Dermis lymphatic vessel endothelial cell (primary cell): Measurements from ENCODE around the gene SLC6A16. TPM values are rescaled to one million over a fixed set of nuclear protein-coding genes. Genes with fewer than 3 reads are reported as not detected.

ENCODE experiments used
- total RNA-seq: library from RNA; depleted of rRNA; stranded (reverse); fragments of >200 nt; gene quantifications from 2 replicates; pipeline ENCODE4 v1.2.1, GENCODE V29; 2014

The SLC6A16 gene
- 0.43 and 0.52 TPM in 2 replicates for total RNA-seq

DNA sequence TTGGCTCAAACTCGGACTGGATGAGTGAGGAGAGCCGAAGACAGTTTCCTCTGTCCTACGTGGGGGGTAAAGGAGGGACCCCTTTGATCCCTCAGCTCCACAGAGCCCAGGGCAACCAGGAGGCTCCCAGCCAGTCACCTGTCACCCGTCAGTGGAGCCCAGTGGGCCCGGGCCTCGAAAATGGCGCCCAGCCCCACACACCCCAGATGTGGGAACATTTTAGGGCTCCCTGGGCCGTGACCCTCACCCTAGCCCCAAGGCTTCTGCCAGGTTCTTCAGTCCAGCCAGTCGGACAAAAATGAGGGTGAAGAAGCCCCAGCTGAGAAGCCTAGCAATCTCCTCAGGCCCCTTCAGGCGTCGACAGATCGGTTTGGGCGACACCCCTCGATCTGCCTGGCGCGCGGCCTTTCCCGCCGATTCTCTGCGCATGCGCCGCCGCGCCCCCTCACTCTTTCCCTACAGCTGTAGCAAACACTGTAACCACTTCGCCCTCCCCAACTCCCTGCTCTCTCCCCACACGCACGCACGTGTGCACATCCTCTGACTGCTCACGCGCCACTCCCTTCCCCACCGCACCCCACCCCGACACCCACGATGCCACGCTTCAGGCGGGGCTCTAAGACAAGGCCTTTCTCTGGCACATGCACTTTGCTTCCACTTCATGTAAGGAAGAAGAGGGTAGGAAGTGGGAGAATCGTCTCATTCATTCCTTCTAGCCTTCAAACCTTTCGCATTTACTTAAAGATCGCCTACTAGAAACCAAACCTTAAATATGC lies at the start of gene SLC6A16:
SLC6A16 (minus strand) TSS at position 391 of the 776 bp plus-strand sequence. CDS start 13,844 bp downstream, outside the sequence.

DNA sequence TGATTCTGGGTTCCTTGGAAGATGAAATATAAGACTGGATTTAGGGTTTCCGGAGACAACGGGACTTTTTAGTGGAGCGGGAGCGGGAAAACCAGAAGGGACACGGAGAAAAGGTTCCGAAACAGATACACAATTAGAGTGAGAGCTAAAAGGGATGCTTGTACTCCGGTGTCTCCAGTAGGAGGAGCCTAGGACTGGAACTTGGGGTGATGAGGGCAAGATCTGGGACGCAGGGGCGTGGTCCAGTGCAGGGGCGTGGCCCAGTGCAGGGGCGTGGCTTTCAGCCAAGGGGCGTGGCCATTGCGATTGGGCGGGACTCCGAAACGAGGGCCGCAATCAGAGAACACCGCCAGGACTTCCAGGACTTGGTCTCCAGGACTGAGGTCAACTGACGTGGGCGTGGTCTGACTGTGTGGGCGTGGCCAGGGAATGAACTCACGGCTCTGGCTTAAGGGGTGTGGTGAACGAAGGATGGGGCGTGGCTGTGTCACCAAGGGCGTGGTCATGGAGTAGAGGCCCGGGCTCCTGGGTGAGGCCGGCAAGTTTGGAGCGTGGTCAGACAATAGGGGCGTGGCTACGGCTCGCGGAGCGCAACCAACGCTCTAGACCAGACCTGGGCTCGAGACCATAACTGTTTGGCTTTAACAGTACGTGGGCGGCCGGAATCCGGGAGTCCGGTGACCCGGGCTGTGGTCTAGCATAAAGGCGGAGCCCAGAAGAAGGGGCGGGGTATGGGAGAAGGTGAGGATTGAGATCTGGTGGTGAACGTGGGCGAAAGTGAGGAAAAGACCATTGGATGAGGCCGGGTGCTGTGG lies 38.5 kb upstream of the SLC6A16 start, which contains the start of gene DKKL1:
DKKL1 (plus strand) TSS at position 610 of the 815 bp plus-strand sequence; CDS start at position 732, 122 bp downstream.

DNA sequence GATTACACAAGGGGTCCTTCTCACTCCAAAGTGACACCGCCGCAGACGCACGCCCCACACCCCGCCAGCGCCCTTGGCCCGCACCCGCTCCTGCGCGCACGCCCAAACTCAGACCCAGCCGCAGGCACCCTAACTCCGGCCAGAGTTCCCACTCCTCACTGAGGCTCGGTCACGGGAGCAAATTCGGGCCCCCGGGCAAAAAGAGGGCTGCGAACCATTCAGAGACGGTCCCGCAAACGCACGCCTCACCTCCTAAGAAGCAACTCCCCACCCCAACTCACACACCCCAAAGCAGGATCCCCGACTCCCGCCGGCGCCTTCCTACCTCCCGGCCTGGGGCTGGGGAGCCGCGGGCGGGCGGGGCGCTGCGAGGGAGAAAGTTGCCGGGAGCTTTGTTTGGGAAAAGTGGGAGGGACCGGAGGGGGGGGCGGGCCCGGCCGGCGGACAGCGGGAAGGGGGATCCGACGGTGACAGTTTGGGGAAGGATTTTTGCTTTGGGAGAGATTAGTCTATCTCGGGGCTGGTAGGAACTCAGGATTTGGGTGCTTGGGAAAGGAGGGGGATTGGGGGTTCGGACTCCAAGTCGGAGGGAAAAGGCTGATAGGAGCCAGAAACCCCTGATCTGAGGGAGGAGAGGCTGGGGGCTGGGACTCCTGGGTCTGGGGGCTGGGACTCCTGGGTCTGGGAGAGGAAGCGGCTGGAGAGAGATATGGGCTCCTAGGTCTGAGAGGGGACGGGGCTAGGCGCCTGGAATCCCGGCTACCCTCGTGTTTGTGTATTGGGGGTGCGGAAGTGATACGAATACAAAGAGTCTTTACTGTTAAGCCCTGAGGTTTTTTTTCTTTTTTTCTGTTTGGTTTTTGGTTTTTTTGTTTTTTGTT lies 37.3 kb upstream of the SLC6A16 start, which contains the start of gene TEAD2:
TEAD2 (minus strand) TSS at position 369 of the 881 bp plus-strand sequence. CDS start 2,341 bp downstream, outside the sequence.

DNA sequence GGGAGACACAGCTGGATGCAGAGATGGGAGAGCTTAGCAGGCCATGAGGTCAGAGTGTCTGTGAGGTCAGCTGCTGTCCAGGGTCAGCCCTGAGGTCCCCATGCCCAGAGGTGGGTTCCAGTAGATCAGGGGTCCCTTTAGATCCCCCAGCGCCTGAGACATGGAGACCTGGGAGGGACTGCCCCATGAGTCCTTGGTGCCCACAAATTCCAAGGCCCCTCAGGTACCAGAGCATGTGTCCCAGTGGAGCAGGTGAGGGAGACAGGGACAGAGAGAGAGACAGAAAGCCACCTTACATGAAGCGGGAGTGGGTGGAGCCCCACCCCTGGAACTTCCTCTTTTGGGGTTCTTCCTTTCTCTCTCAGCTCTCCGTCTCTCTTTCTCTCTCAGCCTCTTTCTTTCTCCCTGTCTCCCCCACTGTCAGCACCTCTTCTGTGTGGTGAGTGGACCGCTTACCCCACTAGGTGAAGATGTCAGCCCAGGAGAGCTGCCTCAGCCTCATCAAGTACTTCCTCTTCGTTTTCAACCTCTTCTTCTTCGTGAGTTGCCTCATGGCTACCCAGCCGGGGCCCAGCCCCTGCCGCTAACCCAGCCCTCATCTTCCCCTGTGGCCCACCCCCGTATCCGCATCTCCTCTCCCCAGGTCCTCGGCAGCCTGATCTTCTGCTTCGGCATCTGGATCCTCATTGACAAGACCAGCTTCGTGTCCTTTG lies 10.2 kb upstream of the SLC6A16 start, which contains the start of gene CD37:
CD37 (plus strand) TSS at position 336 of the 713 bp plus-strand sequence; CDS start at position 471, 135 bp downstream.

Other genes starting within 250 kb of the SLC6A16 start
- gene SNRNP70, start 239.7 kb downstream of the SLC6A16 start, total RNA-seq = 149 and 151 TPM in 2 replicates
- gene LIN7B, start 210.8 kb downstream of the SLC6A16 start, total RNA-seq = 1.2 and 2.8 TPM in 2 replicates
- gene C19orf73, start 206.0 kb downstream of the SLC6A16 start, total RNA-seq = 0.43 TPM in 2 replicates
- gene PPFIA3, start 205.6 kb downstream of the SLC6A16 start, total RNA-seq = 6.6 and 8.0 TPM in 2 replicates
- gene HRC, start 169.8 kb downstream of the SLC6A16 start, total RNA-seq = under 0.01 TPM in 1 of 2 replicates, not detected in the other
- 16.2 and 17.2 TPM in 2 replicates for gene TRPM4, start 167.4 kb downstream of the SLC6A16 start, total RNA-seq
- gene CD37, start 10.2 kb upstream of the SLC6A16 start, total RNA-seq = not detected in 2 replicates
- 61.4 and 79.1 TPM in 2 replicates for gene TEAD2, start 37.2 kb upstream of the SLC6A16 start, total RNA-seq
- 0.34 and 0.43 TPM in 2 replicates for gene DKKL1, start 38.7 kb upstream of the SLC6A16 start, total RNA-seq
- not detected in 2 replicates for gene KASH5, start 63.1 kb upstream of the SLC6A16 start, total RNA-seq
- not detected in 2 replicates for gene PTH2, start 98.2 kb upstream of the SLC6A16 start, total RNA-seq
- gene GFY, start 100.2 kb upstream of the SLC6A16 start, total RNA-seq = not detected in 2 replicates
- gene SLC17A7, start 116.3 kb upstream of the SLC6A16 start, total RNA-seq = 0.22 and 0.26 TPM in 2 replicates
- 141 and 154 TPM in 2 replicates for gene PIH1D1, start 126.6 kb upstream of the SLC6A16 start, total RNA-seq
- 54.6 and 58.0 TPM in 2 replicates for gene ALDH16A1, start 128.0 kb upstream of the SLC6A16 start, total RNA-seq
- gene FLT3LG, start 149.0 kb upstream of the SLC6A16 start, total RNA-seq = 0.60 and 1.4 TPM in 2 replicates
- gene RPL13A, start 162.4 kb upstream of the SLC6A16 start, total RNA-seq = 4,546 and 5,479 TPM in 2 replicates
- 2,954 and 3,854 TPM in 2 replicates for gene RPS11, start 171.2 kb upstream of the SLC6A16 start, total RNA-seq
- 152 and 195 TPM in 2 replicates for gene FCGRT, start 187.5 kb upstream of the SLC6A16 start, total RNA-seq
- 3.7 and 7.8 TPM in 2 replicates for gene RCN3, start 202.8 kb upstream of the SLC6A16 start, total RNA-seq